ENCODE data around the gene PDE6H. TPM values are rescaled to one million over a fixed set of nuclear protein-coding genes. Genes with fewer than 3 reads are reported as not detected.

PDE6H gene
- total and polyA plus RNA-seq, 4 donors = not detected

- no peak for TF ChIP-seq CTCF (IDR thresholded peaks at IDR 0.05; ENCODE audit: low read depth, low read length, missing input control)
- no peak for TF ChIP-seq GABPA (IDR thresholded peaks at IDR 0.05 in 1 of 2, conservative IDR thresholded peaks at IDR 0.05 in 1 of 2)
- TF ChIP-seq FOXA1 (IDR thresholded peaks at IDR 0.05) = no peak
- no peak for TF ChIP-seq YY1 (IDR thresholded peaks at IDR 0.05)
These were observed 13.4 kb upstream of the PDE6H start (continued) for GRCh38 chr12:14959463-14959862.

- 68% methylated on average over 4 of the region's 4 CpGs for WGBS
- Histone ChIP-seq H3K9me3 (ENCODE audit: control insufficient read depth in 4 of 4, low read length in 3 of 4) (no peaks in the 10 kb centered on the region), H3K9ac (ENCODE audit: low read depth in 1 of 2, low read length in 2 of 2) (peak overlapping the region in 1 of 2 donors; percentile 54), H3K4me1 (ENCODE audit: control insufficient read depth in 4 of 4, insufficient read depth in 4 of 4, low read length in 3 of 4) (peaks cover 0 to 6% (median 1%) of the 10 kb centered on the region in 4 donors), H3K27ac (ENCODE audit: low read depth in 1 of 2, low read length in 2 of 2) (peak overlapping the region; percentile 56 to 83), H3K27me3 (ENCODE audit: control insufficient read depth in 4 of 4, insufficient read depth in 4 of 4, low read length in 3 of 4) (no peaks in the 10 kb centered on the region), H3K4me3 (ENCODE audit: low read depth in 1 of 3, low read length in 3 of 3) (peak overlapping the region; percentile 2 to 47 (median 8)), H3K36me3 (ENCODE audit: control insufficient read depth in 4 of 4, insufficient read depth in 3 of 4, low read depth in 1 of 4, low read length in 3 of 4) (no peaks in the 10 kb centered on the region)
- no peak for DNase-seq (ENCODE audit: low spot score)
- no peak for TF ChIP-seq JUND (IDR thresholded peaks at IDR 0.05)
- no peak for TF ChIP-seq MAX (IDR thresholded peaks at IDR 0.05)
- no peak for TF ChIP-seq FOXA1 (IDR thresholded peaks at IDR 0.05)
- no peak for TF ChIP-seq YY1 (IDR thresholded peaks at IDR 0.05)
- no peak for TF ChIP-seq CTCF (IDR thresholded peaks at IDR 0.05; ENCODE audit: low read depth, low read length, missing input control)
These were observed 12.8 kb upstream of the PDE6H start for GRCh38 chr12:14959916-14960496.

GRCh38 chr12:14960548-14961465, 12.0 kb upstream of the PDE6H start:
- peak overlapping the region; percentile 1 to 80 for H3K9ac ChIP-seq (ENCODE audit: low read depth in 1 of 2, low read length in 2 of 2)
- peak overlapping the region; percentile 63 to 88 for H3K27ac ChIP-seq (ENCODE audit: low read depth in 1 of 2, low read length in 2 of 2)
- peaks cover 0 to 5% (median 1%) of the 10 kb centered on the region in 4 donors for H3K4me1 ChIP-seq (ENCODE audit: control insufficient read depth in 4 of 4, insufficient read depth in 4 of 4, low read length in 3 of 4)
- no peak for DNase-seq (ENCODE audit: low spot score)
- WGBS = 54% methylated on average over 13 of the region's 13 CpGs
- H3K36me3 ChIP-seq (ENCODE audit: control insufficient read depth in 4 of 4, insufficient read depth in 3 of 4, low read depth in 1 of 4, low read length in 3 of 4) = no peaks in the 10 kb centered on the region
- H3K4me3 ChIP-seq (ENCODE audit: low read depth in 1 of 3, low read length in 3 of 3) = peak overlapping the region; percentile 30 to 62 (median 37)
- no peak for TF ChIP-seq YY1 (IDR thresholded peaks at IDR 0.05)
- no peak for TF ChIP-seq FOXA2 (IDR thresholded peaks at IDR 0.05)
- TF ChIP-seq NR2F2 (IDR thresholded peaks at IDR 0.05) = no peak
- no peak for TF ChIP-seq ZBTB33 (IDR thresholded peaks at IDR 0.05)
- TF ChIP-seq MAX (IDR thresholded peaks at IDR 0.05) = no peak
- TF ChIP-seq EGR1 (IDR thresholded peaks at IDR 0.05; ENCODE audit: low read depth in 2 of 2) = no peak
- TF ChIP-seq HNF4G (IDR thresholded peaks at IDR 0.05) = no peak
- TF ChIP-seq CTCF (IDR thresholded peaks at IDR 0.05; ENCODE audit: low read depth, low read length, missing input control) = no peak
- TF ChIP-seq RXRA (IDR thresholded peaks at IDR 0.05) = no peak
- TF ChIP-seq ATF3 (IDR thresholded peaks at IDR 0.05) = no peak
- TF ChIP-seq JUND (IDR thresholded peaks at IDR 0.05) = no peak
- TF ChIP-seq SP1 (IDR thresholded peaks at IDR 0.05) = no peak
- TF ChIP-seq FOXA1 (IDR thresholded peaks at IDR 0.05) = no peak
- no peak for TF ChIP-seq HNF4A (conservative IDR thresholded peaks at IDR 0.05)
- H3K27me3 ChIP-seq (ENCODE audit: control insufficient read depth in 4 of 4, insufficient read depth in 4 of 4, low read length in 3 of 4) = no peaks in the 10 kb centered on the region
- H3K9me3 ChIP-seq (ENCODE audit: control insufficient read depth in 4 of 4, low read length in 3 of 4) = no peaks in the 10 kb centered on the region

Measured in liver (tissue), 9 donors.